NCI-H510A treated with DMSO at 0.1 percent for 48 hours (cell line): Measurements from ENCODE around the gene PBX1.
A peak's percentile ranks its signal among the peaks of the same experiment; 100 is the strongest.

Experiments used
- DNase-seq: peaks from one replicate; lab custom pipeline; 2025; lab: John Stamatoyannopoulos, UW

The PBX1 gene

DNA sequence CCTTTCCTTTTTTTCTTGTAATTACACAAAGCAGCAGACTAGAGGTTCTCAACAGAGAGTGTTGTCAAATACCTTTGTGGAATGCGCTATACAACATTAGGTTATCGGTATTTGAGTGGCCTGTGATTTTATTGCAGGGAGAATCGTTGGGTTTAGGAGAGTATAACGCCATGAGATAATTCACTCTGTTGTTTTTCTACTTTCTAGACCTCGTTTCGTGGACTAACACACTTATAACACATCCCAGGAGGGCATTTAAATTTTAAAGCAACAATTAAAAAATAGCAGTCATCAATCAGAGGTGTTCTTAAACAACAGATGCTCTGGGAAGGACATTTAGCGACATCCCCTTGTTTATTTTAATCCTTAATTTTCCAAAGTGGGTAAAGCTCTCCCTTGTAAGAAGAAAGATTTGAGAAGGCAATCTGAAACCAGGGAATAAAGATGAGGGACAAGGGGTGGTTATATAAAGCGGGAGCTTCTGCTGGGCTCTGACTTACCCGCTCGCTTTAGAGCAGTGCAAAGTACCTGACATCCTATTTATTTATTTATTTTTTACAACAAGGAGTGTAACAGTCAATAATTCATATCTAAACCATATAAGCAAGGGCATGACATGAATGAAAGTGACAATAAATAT is 4.9 kb downstream of the PBX1 start:
- DNase-seq = no peak

- DNase-seq = no peak
Observed at GRCh38 chr1:164564378-164564777, 5.4 kb downstream of the PBX1 start.

- no peak for DNase-seq
Observed at GRCh38 chr1:164565357-164565756, 6.4 kb downstream of the PBX1 start.

DNA sequence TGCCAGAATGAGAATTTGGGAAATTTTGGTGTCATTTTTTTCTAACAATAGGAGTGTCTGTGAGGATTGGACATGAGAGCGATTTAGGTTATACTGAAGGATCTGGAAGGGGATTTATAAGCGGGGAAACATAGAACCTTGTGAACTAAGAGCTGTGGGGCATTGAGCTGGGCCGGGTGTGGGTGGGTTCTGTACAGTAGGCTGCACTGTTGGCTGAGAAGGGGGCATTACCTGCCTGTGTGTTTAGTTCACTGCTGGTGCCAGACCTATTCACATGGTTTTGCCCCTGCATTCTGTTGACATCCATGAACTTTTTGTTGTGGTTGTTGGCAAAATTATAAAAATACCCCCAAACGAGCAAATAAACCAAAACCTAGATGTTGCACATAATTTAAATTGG is 8.8 kb downstream of the PBX1 start:
- DNase-seq = no peak

GRCh38 chr1:164569241-164569640 is 10.3 kb downstream of the PBX1 start:
- no peak for DNase-seq

DNA sequence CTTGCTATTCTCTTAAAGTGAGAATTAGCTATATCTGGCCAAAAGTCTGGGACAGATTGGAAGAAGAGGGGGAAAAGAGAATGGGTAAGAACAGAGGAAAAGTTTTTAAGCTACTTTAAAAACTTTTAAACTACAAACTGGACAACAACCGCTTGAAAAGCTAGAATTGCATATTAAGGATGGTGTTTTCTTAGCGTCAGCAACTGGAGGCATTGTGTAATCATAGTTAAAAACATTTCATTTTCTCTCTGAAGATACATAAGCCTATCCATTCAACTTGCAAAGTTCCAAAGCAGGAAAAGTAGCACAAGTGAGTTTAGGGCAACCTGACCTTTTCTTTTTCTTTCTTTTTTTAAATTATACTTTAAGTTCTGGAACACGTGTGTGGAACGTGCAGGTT is 10.9 kb downstream of the PBX1 start:
- no peak for DNase-seq

DNA sequence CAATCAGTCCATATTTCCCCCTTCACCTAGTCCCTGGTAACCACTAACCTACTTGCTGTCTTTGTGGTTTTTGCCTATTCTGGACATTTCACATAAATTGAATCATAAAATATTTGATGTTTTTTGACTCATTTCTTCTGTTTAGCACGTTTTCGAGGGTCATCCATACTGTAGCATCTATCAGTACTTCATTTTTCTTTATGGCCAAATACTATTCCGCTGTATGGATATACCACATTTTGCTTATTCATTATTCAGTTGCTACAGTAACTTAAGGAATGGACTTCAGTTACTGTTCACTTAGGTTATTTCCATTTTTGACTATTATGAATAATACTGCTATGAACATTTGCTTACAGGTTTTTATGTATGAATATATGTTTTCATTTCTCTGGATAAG is 12.3 kb downstream of the PBX1 start:
- DNase-seq = no peak

- DNase-seq = no peak
Observed at GRCh38 chr1:164575356-164575886, 16.4 kb downstream of the PBX1 start.

- DNase-seq = no peak
Observed at GRCh38 chr1:164576291-164577271, 17.6 kb downstream of the PBX1 start.

- no peak for DNase-seq
Observed at GRCh38 chr1:164577291-164577690, 18.3 kb downstream of the PBX1 start.

GRCh38 chr1:164578479-164579200 is 19.7 kb downstream of the PBX1 start:
- DNase-seq = no peak

GRCh38 chr1:164579381-164579780 is 20.4 kb downstream of the PBX1 start:
- DNase-seq = no peak

DNA sequence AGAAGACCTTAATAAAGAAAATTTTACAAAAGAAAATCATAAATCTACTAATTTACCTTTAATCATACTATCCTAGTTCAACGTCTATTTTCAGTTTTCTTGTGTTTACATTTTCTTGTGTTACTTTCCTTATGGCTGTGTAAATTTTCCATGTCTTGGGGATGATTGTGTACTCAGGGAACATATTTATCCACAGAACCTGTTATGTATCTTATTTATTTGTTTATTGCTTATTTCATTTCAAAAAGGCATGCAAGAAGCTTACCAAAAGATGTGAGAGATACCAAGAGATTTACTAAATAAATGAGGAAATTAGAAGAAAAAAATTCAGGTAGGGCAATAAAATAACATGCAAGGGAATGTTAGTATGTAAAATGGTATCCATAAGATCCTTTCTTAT is 22.8 kb downstream of the PBX1 start:
- no peak for DNase-seq

GRCh38 chr1:164583196-164583595 is 24.2 kb downstream of the PBX1 start:
- no peak for DNase-seq

DNA sequence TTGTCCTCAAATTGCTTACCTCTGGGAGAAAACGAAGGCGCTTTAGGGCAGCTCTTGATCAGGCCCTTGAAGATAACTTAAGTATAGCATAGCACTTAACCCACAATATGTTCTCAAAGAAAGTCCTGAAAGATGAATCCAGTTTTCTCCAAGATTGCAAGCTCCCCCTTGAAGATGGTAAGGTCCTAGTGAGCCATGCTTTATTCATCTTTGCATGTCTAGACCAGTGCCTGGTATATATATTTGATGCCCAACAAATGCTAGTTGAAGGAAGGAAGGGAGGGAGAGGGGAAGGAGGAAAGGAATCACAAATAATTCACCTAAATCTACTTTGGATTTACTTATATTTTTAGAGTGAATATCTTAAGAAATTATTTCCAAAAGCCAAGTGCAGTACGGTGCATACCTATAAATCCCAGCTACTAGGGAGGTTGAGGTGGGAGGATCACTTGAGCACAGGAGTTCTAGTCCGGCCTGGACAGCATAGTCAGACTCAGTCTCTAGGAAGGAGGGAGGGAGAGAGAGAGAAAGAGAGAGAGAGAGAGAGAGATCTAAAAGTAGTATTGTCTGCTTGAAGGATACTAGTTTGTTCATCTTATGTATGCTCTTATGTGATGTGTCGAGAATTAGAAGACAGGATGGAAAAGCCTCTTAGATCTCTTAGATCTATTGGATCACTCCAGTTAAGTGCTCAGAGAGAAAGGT is 25.0 kb downstream of the PBX1 start:
- DNase-seq = no peak

DNA sequence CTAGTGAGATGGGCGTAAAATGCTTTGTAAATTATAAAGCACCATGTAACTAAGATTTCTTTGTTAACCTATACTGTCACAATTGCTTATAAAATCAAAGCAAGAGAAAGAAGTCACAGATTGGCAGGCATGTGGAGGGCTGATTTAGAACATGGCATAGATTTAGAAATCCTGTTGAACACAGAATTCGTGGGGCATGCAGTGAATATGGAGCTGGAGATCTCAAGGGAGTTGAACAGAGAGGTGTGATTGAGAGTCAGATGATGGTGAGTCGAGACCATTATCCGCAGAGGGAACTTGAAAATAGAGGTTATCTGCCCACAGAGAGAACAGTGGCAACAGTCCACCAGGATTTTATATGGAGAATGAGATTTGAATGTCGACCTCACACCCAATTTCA is 27.6 kb downstream of the PBX1 start:
- no peak for DNase-seq

DNA sequence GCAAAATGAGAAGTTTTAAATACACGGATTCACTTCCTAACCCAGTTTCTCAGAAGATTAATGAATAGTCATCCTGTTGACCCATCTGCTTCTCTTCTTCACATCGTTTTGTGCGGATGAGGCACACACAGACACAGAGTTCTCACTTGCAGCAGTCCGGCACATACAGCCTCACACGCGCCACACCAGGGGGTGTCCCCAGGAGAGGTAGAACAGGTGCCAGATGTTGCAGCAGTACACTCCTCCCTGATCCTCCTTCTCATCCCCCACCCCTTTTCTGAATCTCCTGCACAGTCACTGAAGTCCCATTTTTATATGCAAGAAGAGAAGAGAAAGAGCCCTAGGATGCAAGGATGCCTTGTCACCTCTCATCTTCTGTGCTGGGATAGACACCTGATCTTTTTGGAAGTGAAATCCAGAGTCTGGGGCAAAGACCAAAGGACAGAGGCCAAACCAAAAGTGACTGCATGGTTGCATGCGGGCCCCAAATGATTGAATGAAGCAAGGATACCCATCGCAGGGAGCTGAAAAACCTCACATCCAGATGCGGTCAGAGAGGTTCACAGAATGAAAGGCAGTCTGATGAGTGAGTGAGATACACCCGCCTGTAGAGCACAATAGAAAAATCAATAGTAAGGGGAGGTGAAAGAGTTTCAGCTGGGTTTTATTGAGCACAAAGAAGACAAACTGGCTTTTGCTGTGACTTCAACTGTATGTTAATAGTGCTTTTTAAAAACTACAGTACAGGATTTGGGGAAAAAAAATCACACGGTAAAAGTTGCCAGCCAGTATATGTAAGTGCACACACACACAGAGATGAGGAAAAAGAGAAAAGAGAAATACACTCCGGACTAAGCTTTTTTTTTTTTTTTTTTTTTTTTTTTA is 28.9 kb downstream of the PBX1 start:
- DNase-seq = peak; percentile 59

GRCh38 chr1:164588516-164589341 is 29.7 kb downstream of the PBX1 start:
- DNase-seq = peak; percentile 34

DNA sequence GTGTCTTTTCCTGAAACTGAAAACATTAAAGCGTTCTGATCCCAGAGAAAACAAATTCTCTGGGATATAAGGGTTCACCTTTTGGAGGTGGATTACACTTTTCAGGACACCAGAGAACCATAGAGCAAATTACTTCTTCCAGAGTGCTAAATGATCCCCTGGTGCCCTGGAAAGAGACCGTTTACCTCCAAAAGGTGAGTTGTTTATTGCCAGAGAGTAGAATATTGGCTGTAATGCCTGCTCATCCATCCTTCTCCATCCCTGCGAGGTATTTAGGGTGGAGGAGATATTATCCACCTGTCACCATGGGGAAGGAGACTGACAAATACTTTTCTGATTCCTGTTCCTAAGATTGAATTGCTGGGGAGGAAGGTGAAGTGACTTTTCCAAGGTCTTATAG is 30.4 kb downstream of the PBX1 start:
- no peak for DNase-seq

GRCh38 chr1:164589961-164590507 is 31.1 kb downstream of the PBX1 start:
- DNase-seq = no peak
